ENCODE results near the gene STAT5B.
A peak's percentile ranks its signal among the peaks of the same experiment; 100 is the strongest.
"Not testable (repeated sequence)": the region's sequence is repeated elsewhere in the genome, so short reads cannot be mapped to it uniquely, and the experiment has no call there.

The STAT5B gene

GRCh38 chr17:42227849-42228700 lies 48.1 kb downstream of the STAT5B start:
- no peak for DNase-seq

- no peak for DNase-seq
These were observed 50.5 kb downstream of the STAT5B start for GRCh38 chr17:42225646-42226045.

- no peak for DNase-seq
These were observed 51.5 kb downstream of the STAT5B start for GRCh38 chr17:42224651-42225050.

- peak; percentile 77 for DNase-seq
These were observed 54.1 kb downstream of the STAT5B start for GRCh38 chr17:42221886-42222745.

- DNase-seq = not testable (repeated sequence)
These were observed 56.9 kb downstream of the STAT5B start for GRCh38 chr17:42219280-42219679.

GRCh38 chr17:42214156-42214555 lies 62.0 kb downstream of the STAT5B start:
- no peak for DNase-seq

- DNase-seq = no peak
These were observed 63.8 kb downstream of the STAT5B start for GRCh38 chr17:42212382-42212781.

- not testable (repeated sequence) for DNase-seq
These were observed 64.3 kb downstream of the STAT5B start for GRCh38 chr17:42211921-42212341.

- no peak for DNase-seq
These were observed 66.1 kb downstream of the STAT5B start for GRCh38 chr17:42210046-42210445.

- not testable (repeated sequence) for DNase-seq
These were observed 70.0 kb downstream of the STAT5B start for GRCh38 chr17:42206153-42206612.

- no peak for DNase-seq
These were observed 72.8 kb downstream of the STAT5B start for GRCh38 chr17:42203354-42203753.

GRCh38 chr17:42202696-42203095 lies 73.5 kb downstream of the STAT5B start:
- no peak for DNase-seq

GRCh38 chr17:42202159-42202558 lies 74.0 kb downstream of the STAT5B start:
- DNase-seq = no peak

- no peak for DNase-seq
These were observed 74.8 kb downstream of the STAT5B start for GRCh38 chr17:42201458-42201772.

GRCh38 chr17:42200706-42201457 lies 75.3 kb downstream of the STAT5B start:
- no peak for DNase-seq

- DNase-seq = no peak
These were observed 76.7 kb downstream of the STAT5B start for GRCh38 chr17:42199416-42200011.

- no peak for DNase-seq
These were observed 77.3 kb downstream of the STAT5B start for GRCh38 chr17:42198897-42199296.

GRCh38 chr17:42197564-42198156 lies 78.5 kb downstream of the STAT5B start:
- no peak for DNase-seq

- peak; percentile 89 for DNase-seq
These were observed 82.0 kb downstream of the STAT5B start, which contains the start of gene GHDC for GRCh38 chr17:42193969-42194899. TSS of gene GHDC (minus strand) at chr17:42194494. CDS start at chr17:42193581, 913 bp downstream.

GRCh38 chr17:42193216-42193968 lies 82.8 kb downstream of the STAT5B start:
- no peak for DNase-seq
